ENCODE measurements around the gene TXNDC2. TPM values are rescaled to one million over a fixed set of nuclear protein-coding genes. Genes with fewer than 3 reads are reported as not detected.

Gene TXNDC2
- total and polyA plus RNA-seq, 2 of the 4 experiments (the other 2 are of a cell fraction) = 0.18 TPM; not detected in 1

GRCh38 chr18:9841752-9842151 is 44.0 kb upstream of the TXNDC2 start:
- Histone ChIP-seq H3K4me1 (ENCODE audit: control insufficient read depth, insufficient read depth, low read length) (peaks cover 2% of the 10 kb centered on the region; the same call in 1 of the 2 replicates), H3K79me1 (ENCODE audit: low read depth in 1 of 2, low read length in 2 of 2) (peaks cover 6 to 15% of the 10 kb centered on the region in 2 experiments), H4K8ac (ENCODE audit: low read depth in 2 of 2, low read length in 2 of 2) (no peak overlapping the region), H4K20me1 (ENCODE audit: insufficient read depth, low read length) (no peaks in the 10 kb centered on the region), H3K4me3 (ENCODE audit: insufficient read depth, low read depth, low read length) (no peak overlapping the region), H2AK5ac (ENCODE audit: low read depth, low read length) (no peak overlapping the region), H3K18ac (ENCODE audit: low read depth, low read length) (no peak overlapping the region), H2AK9ac (replicated peaks; ENCODE audit: low read depth, low read length, poor library complexity) (no peak overlapping the region), H3K4ac (ENCODE audit: low read depth, low read length) (no peak overlapping the region), H2BK20ac (ENCODE audit: low read depth, low read length) (no peak overlapping the region), H2AFZ (replicated peaks; ENCODE audit: low read length, poor library complexity) (no peak overlapping the region), H3K23ac (ENCODE audit: low read depth, low read length) (no peak overlapping the region), H4K5ac (ENCODE audit: low read depth, low read length) (no peak overlapping the region), H2BK120ac (ENCODE audit: low read depth, low read length) (no peak overlapping the region), H3K36me3 (ENCODE audit: control insufficient read depth, insufficient read depth, low read length) (no peaks in the 10 kb centered on the region), H2BK15ac (ENCODE audit: low read depth, low read length) (no peak overlapping the region), H3K4me2 (ENCODE audit: low read depth, low read length) (no peak overlapping the region), H3K9ac (ENCODE audit: low read depth, low read length) (no peak overlapping the region), H2BK5ac (ENCODE audit: low read depth, low read length, poor library complexity, severe bottlenecking) (no peak overlapping the region), H3K56ac (ENCODE audit: extremely low read depth, insufficient read depth, low read length) (no peak overlapping the region), H3K9me1 (ENCODE audit: insufficient read depth, low read length) (peaks cover 10% of the 10 kb centered on the region; the same call in 1 of the 2 replicates), H3K27me3 (ENCODE audit: control insufficient read depth, insufficient read depth, low read length) (no peaks in the 10 kb centered on the region), H3K14ac (replicated peaks; ENCODE audit: low read depth, low read length) (no peak overlapping the region), H3K9me3 (ENCODE audit: control insufficient read depth, insufficient read depth, low read length) (no peaks in the 10 kb centered on the region), H3K27ac (ENCODE audit: insufficient read depth, low read length) (no peak overlapping the region), H4K91ac (ENCODE audit: insufficient read depth, low read depth, low read length) (no peak overlapping the region)
- DNase-seq (no peak), ATAC-seq (ENCODE audit: low read depth) (no peak)
- 79% methylated on average over 2 of the region's 4 CpGs; no CpG with 5 or more reads in 1 of the 2 experiments for WGBS, 2 experiments (ENCODE audit: extremely low coverage in 2 of 2, insufficient read length in 1 of 2)
- POLR2A ChIA-PET (ENCODE audit: unreplicated experiment) = no interaction called here
- no peak for TF ChIP-seq BHLHE40 (IDR thresholded peaks at IDR 0.05; ENCODE audit: low read depth, low read length)
- TF ChIP-seq ELK1 (IDR thresholded peaks at IDR 0.05; ENCODE audit: borderline replicate concordance, low read depth, low read length) = no peak
- TF ChIP-seq MAZ (IDR thresholded peaks at IDR 0.05; ENCODE audit: borderline replicate concordance, low read depth, low read length) = no peak
- TF ChIP-seq NFE2L2 (IDR thresholded peaks at IDR 0.05; ENCODE audit: low read depth, low read length) = no peak
- no peak for TF ChIP-seq CHD1 (IDR thresholded peaks at IDR 0.05; ENCODE audit: low read depth, low read length)
- no peak for TF ChIP-seq SMC3 (IDR thresholded peaks at IDR 0.05; ENCODE audit: low read depth, low read length)
- no peak for TF ChIP-seq RCOR1 (IDR thresholded peaks at IDR 0.05; ENCODE audit: insufficient replicate concordance, low read length)
- TF ChIP-seq FOS (IDR thresholded peaks at IDR 0.05; ENCODE audit: low read depth, low read length) = no peak
- TF ChIP-seq RFX5 (IDR thresholded peaks at IDR 0.05; ENCODE audit: low read depth, low read length) = no peak
- no peak for TF ChIP-seq USF2 (IDR thresholded peaks at IDR 0.05; ENCODE audit: low read depth, low read length)
- no peak for TF ChIP-seq CTCF (conservative IDR thresholded peaks at IDR 0.05; ENCODE audit: low read depth, low read length)
- TF ChIP-seq MAFK (IDR thresholded peaks at IDR 0.05; ENCODE audit: low read depth, low read length) = no peak
- TF ChIP-seq MXI1 (IDR thresholded peaks at IDR 0.05; ENCODE audit: borderline replicate concordance, low read depth, low read length) = no peak
- intact Hi-C loops (cut with micrococcal nuclease) (no loop called here), dilution Hi-C loops (cut with HindIII; ENCODE audit: low sequenced_read_pairs, unreplicated experiment) (no loop called here), in situ Hi-C loops (cut with MboI; ENCODE audit: low sequenced_read_pairs) (no loop called here)
- CTCF ChIA-PET = no interaction called here
- no TSS peak for BruUV-seq (replicated peaks)
